ENCODE measurements around the gene OGN.

Gene OGN

DNA sequence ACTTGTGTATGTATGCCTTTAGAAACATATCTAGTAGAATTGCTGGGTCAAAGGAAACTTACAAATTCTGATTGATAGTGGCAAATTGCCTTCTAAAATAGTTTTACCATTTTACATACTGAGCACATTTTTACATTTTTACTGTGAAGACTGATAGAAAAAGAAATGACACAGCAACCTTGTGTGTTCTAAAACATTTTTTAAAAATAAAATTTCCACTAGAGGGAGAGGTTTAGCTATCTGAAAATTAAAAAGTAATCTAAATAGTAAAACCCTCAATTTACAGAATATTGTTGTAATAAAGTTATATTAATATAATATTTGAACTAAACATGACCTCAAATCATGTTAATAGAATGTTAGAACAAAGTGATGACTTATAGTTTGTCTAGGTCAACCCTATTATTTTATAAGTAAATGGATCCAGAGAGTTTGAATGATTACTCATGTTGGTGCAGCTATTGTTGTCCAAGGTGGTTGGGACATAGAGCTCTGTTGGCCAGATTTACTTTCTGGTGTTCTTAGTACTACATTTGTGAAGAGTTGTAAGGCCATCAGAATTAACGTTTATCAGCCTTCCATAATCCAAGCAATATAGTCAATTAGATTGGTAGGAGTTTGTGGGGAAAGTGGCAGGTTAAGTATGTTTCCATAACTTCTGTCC is 61.4 kb downstream of the OGN start:
- DNase-seq: no peak
- Mint-ChIP-seq H3K36me3 (ENCODE audit: low read depth) (peaks cover 71% of the 10 kb centered on the region), H3K27ac (no peak overlapping the region), H3K4me1 (ENCODE audit: low read depth) (no peaks in the 10 kb centered on the region), H3K4me3 (no peak overlapping the region), H3K27me3 (no peaks in the 10 kb centered on the region), H3K9me3 (peaks cover 7% of the 10 kb centered on the region)

DNA sequence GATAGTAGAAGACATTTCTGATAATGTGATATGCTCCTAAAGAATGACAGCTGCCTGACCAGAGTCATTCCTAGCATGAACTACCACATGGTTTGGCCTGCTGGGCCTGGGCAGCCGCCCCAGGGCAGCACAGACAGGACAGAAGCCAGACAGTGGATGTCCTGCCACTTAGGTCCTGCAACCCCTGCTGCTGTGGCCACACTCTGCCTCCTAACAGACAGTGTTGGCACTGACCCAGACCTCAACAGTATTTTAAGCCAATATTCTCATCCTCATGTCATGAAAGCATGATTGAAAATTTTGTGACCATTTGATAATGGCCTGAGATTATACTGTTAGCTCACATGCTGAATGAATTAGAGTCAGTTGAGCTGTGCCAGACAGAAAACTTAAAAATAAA is 62.8 kb downstream of the OGN start:
- H3K4me1 Mint-ChIP-seq (ENCODE audit: low read depth): no peaks in the 10 kb centered on the region
- no peak overlapping the region for H3K27ac Mint-ChIP-seq
- H3K36me3 Mint-ChIP-seq (ENCODE audit: low read depth): peaks cover 73% of the 10 kb centered on the region
- no peak for DNase-seq
- no peaks in the 10 kb centered on the region for H3K27me3 Mint-ChIP-seq
- H3K4me3 Mint-ChIP-seq: no peak overlapping the region
- H3K9me3 Mint-ChIP-seq: peaks cover 7% of the 10 kb centered on the region

DNA sequence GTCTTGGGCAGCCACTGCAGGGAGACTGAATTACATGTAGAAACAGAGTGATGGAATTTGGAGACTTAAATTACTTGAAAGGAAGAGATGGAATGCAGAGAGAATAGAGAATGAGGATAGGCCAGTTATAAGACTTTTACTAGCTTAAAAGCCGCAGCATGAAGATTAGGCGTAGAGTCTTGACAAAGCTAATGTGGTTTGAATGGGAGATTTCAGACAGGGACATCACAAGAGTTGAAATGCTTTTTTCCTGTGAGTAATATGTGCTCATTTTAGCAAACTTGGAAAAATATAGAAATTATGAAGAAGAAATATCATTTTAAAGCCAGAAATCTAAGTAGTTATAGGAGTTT is 71.1 kb downstream of the OGN start:
- H3K4me3 Mint-ChIP-seq: no peak overlapping the region
- DNase-seq: no peak
- peaks cover 9% of the 10 kb centered on the region for H3K4me1 Mint-ChIP-seq (ENCODE audit: low read depth)
- H3K36me3 Mint-ChIP-seq (ENCODE audit: low read depth): peaks cover 59% of the 10 kb centered on the region
- no peak overlapping the region for H3K27ac Mint-ChIP-seq
- H3K9me3 Mint-ChIP-seq: no peaks in the 10 kb centered on the region
- H3K27me3 Mint-ChIP-seq: no peaks in the 10 kb centered on the region
